H9 (cell line): ENCODE data around the gene IL32. TPM values are rescaled to one million over a fixed set of nuclear protein-coding genes. Genes with fewer than 3 reads are reported as not detected.

ENCODE experiments used
- DNase-seq: peaks from one replicate; pipeline ENCODE4 v3.0.0-alpha.2; 2017
- H2AFZ ChIP-seq: one replicate; pipeline ENCODE4 v1.6.1; 2013; ENCODE audit warnings: mild to moderate bottlenecking, low read length, control low read depth, moderate library complexity
- H2AK5ac ChIP-seq: 2 replicates; pipeline ENCODE4 v1.6.1; 2013; ENCODE audit warnings: low read length, control low read depth, mixed read lengths; ENCODE audit not compliant: insufficient read length
- H2BK120ac ChIP-seq: one replicate; pipeline ENCODE4 v1.6.1; 2013; ENCODE audit warnings: low read depth, mild to moderate bottlenecking, low read length, control low read depth, inconsistent platforms; ENCODE audit not compliant: poor library complexity, severe bottlenecking
- H2BK12ac ChIP-seq: 2 replicates; pipeline ENCODE4 v1.6.1; 2013; ENCODE audit warnings: low read length, control low read depth, mixed read lengths, low read depth; ENCODE audit not compliant: insufficient read length
- H2BK15ac ChIP-seq: 2 replicates; pipeline ENCODE4 v1.6.1; 2013; ENCODE audit warnings: low read depth, low read length, control low read depth
- H2BK20ac ChIP-seq: one replicate; pipeline ENCODE4 v1.6.1; 2013; ENCODE audit warnings: low read depth, mild to moderate bottlenecking, low read length, control low read depth, inconsistent platforms; ENCODE audit not compliant: poor library complexity, severe bottlenecking
- H2BK5ac ChIP-seq: 2 replicates; pipeline ENCODE4 v1.6.1; 2013; ENCODE audit warnings: low read length, control low read depth, mixed read lengths; ENCODE audit not compliant: insufficient read length
- H3K14ac ChIP-seq: 2 replicates; pipeline ENCODE4 v1.6.1; 2013; ENCODE audit warnings: low read length, control low read depth; ENCODE audit not compliant: insufficient read depth
- H3K18ac ChIP-seq: 2 replicates; pipeline ENCODE4 v1.6.1; 2013; ENCODE audit warnings: low read depth, mild to moderate bottlenecking, mixed read lengths, low read length, control low read depth; ENCODE audit not compliant: insufficient read length
- H3K23ac ChIP-seq: 2 replicates; pipeline ENCODE4 v1.6.1; 2013; ENCODE audit warnings: low read length, control low read depth, mixed read lengths, low read depth; ENCODE audit not compliant: insufficient read length
- H3K23me2 ChIP-seq: 2 replicates; pipeline ENCODE4 v1.6.1; 2013; ENCODE audit warnings: low read depth, mild to moderate bottlenecking, mixed read lengths, low read length, control low read depth; ENCODE audit not compliant: insufficient read length, poor library complexity, severe bottlenecking
- H3K27ac ChIP-seq: 2 replicates; pipeline ENCODE4 v1.5.1; 2013; ENCODE audit warnings: low read length, control low read depth, mixed read lengths, low read depth; ENCODE audit not compliant: insufficient read length
- H3K27me3 ChIP-seq: 2 replicates; pipeline ENCODE4 v1.6.1; 2013; ENCODE audit warnings: low read length, control low read depth, inconsistent platforms; ENCODE audit not compliant: insufficient read depth
- H3K4ac ChIP-seq: 2 replicates; pipeline ENCODE4 v1.6.1; 2013; ENCODE audit warnings: low read depth, mild to moderate bottlenecking, control low read depth, inconsistent platforms, low read length, moderate library complexity
- H3K4me1 ChIP-seq: 2 replicates; pipeline ENCODE4 v1.6.1; 2013; ENCODE audit warnings: low read length, control low read depth, inconsistent platforms; ENCODE audit not compliant: insufficient read depth
- H3K4me2 ChIP-seq: 2 replicates; pipeline ENCODE4 v1.6.1; 2013; ENCODE audit warnings: low read length, control low read depth, mixed read lengths; ENCODE audit not compliant: insufficient read length, insufficient read depth
- H3K56ac ChIP-seq: 2 replicates; pipeline ENCODE4 v1.6.1; 2013; ENCODE audit warnings: low read depth, mild to moderate bottlenecking, mixed read lengths, low read length, control low read depth; ENCODE audit not compliant: insufficient read length
- H3K79me1 ChIP-seq: 2 replicates; pipeline ENCODE4 v1.6.1; 2013; ENCODE audit warnings: low read depth, mild to moderate bottlenecking, moderate library complexity, low read length, control low read depth, inconsistent platforms; ENCODE audit not compliant: insufficient read depth, poor library complexity, severe bottlenecking
- H3K79me2 ChIP-seq: 2 replicates; pipeline ENCODE4 v1.6.1; 2013; ENCODE audit warnings: low read length, control low read depth, inconsistent platforms; ENCODE audit not compliant: insufficient read depth
- H3K9ac ChIP-seq: 2 replicates; pipeline ENCODE4 v1.6.1; 2013; ENCODE audit warnings: low read length, control low read depth, mixed read lengths; ENCODE audit not compliant: insufficient read length; ENCODE audit errors: extremely low read depth
- H3K9me3 ChIP-seq: one replicate; pipeline ENCODE4 v1.6.1; 2013; ENCODE audit warnings: low read depth, low read length, inconsistent platforms; ENCODE audit not compliant: control insufficient read depth
- H3T11ph ChIP-seq: one replicate; pipeline ENCODE4 v1.6.1; 2013; ENCODE audit warnings: mild to moderate bottlenecking, low read length, control low read depth, inconsistent platforms
- H4K20me1 ChIP-seq: one replicate; pipeline ENCODE4 v1.6.1; 2013; ENCODE audit not compliant: control insufficient read depth, insufficient read length, insufficient read depth
- H4K5ac ChIP-seq: 2 replicates; pipeline ENCODE4 v1.6.1; 2013; ENCODE audit warnings: low read depth, mild to moderate bottlenecking, mixed read lengths, low read length, control low read depth; ENCODE audit not compliant: insufficient read length
- H4K8ac ChIP-seq: replicated peaks from 2 replicates; pipeline ENCODE4 v1.6.1; 2013; ENCODE audit warnings: low read length, control low read depth, mixed read lengths, low read depth; ENCODE audit not compliant: insufficient read length
- H4K91ac ChIP-seq: 2 replicates; pipeline ENCODE4 v1.6.1; 2013; ENCODE audit warnings: low read depth, mild to moderate bottlenecking, moderate library complexity, mixed read lengths, low read length, control low read depth; ENCODE audit not compliant: insufficient read length
- H3K27ac Mint-ChIP-seq, 3 experiments: 2 replicates in 2 of 3; 3 replicates in 1 of 3; pipeline ENCODE4 v1.8.0; 2020 to 2021; ENCODE audit warnings: mixed read lengths in 3 of 3, mild to moderate bottlenecking in 1 of 3, moderate library complexity in 1 of 3
- H3K27me3 Mint-ChIP-seq: 2 replicates; pipeline ENCODE4 v1.8.0; 2021; ENCODE audit warnings: low read depth, mild to moderate bottlenecking, moderate library complexity, mixed read lengths
- H3K36me3 Mint-ChIP-seq, 3 experiments: 2 replicates in 2 of 3; 3 replicates in 1 of 3; pipeline ENCODE4 v1.8.0; 2020 to 2021; ENCODE audit warnings: low read depth in 3 of 3, mixed read lengths in 3 of 3; ENCODE audit not compliant: insufficient read depth in 1 of 3
- H3K4me1 Mint-ChIP-seq, 2 experiments: 2 replicates each; pipeline ENCODE4 v1.8.0; 2020; ENCODE audit warnings: mixed read lengths in 2 of 2
- H3K4me3 Mint-ChIP-seq, 2 experiments: 2 replicates in 1 of 2; 3 replicates in 1 of 2; pipeline ENCODE4 v1.8.0; 2020 to 2021; ENCODE audit warnings: mild to moderate bottlenecking in 2 of 2, mixed read lengths in 2 of 2, moderate library complexity in 1 of 2
- H3K9me3 Mint-ChIP-seq, 2 experiments: 2 replicates in 1 of 2; 3 replicates in 1 of 2; pipeline ENCODE4 v1.8.0; 2020; ENCODE audit warnings: mild to moderate bottlenecking in 2 of 2, mixed read lengths in 2 of 2, moderate library complexity in 1 of 2
- CTCF ChIP-seq: fragments of 200-600 bp; sonication (generic); conservative IDR thresholded peaks from 3 replicates; pipeline ENCODE4 v1.8.0; 2021; ENCODE audit warnings: antibody characterized with exemption, mild to moderate bottlenecking
- WGBS: extraction: QIAGEN DNeasy Blood & Tissue Kit; methylation state at CpG from one replicate; pipeline ENCODE4 v1.1.7; 2013; ENCODE audit warnings: missing lambda C conversion rate, low lambda C conversion rate, mixed read lengths; ENCODE audit not compliant: insufficient read length; ENCODE audit errors: extremely low coverage; 5-methylcytosine and 5-hydroxymethylcytosine counted together
- total RNA-seq: library from RNA; stranded (reverse); gene quantifications from 2 replicates; pipeline ENCODE4 v1.2.1, GENCODE V29; 2021

IL32 gene
- total RNA-seq, 1 experiment from 2014 or later: 2.0 TPM

GRCh38 chr16:3118846-3119245 lies 53.4 kb downstream of the IL32 start:
- Histone ChIP-seq H2AK5ac (no peak overlapping the region), H3K9me3 (no peaks in the 10 kb centered on the region)
- TF ChIP-seq CTCF: no peak

More at GRCh38 chr16:3118846-3119245, 53.4 kb downstream of the IL32 start:
- Histone ChIP-seq H3K4me2 (no peak overlapping the region), H3T11ph (no peak overlapping the region), H4K20me1 (no peaks in the 10 kb centered on the region), H3K79me1 (no peaks in the 10 kb centered on the region), H2BK20ac (no peak overlapping the region), H2AFZ (no peak overlapping the region), H4K91ac (no peak overlapping the region), H3K56ac (no peak overlapping the region), H3K4me1 (no peaks in the 10 kb centered on the region), H3K9ac (no peak overlapping the region), H3K14ac (no peak overlapping the region), H4K8ac (no peak overlapping the region), H2BK15ac (no peak overlapping the region), H4K5ac (no peak overlapping the region), H3K23ac (no peak overlapping the region), H2BK12ac (no peak overlapping the region), H2BK5ac (no peak overlapping the region), H3K18ac (no peak overlapping the region), H3K79me2 (no peaks in the 10 kb centered on the region), H2BK120ac (no peak overlapping the region), H3K23me2 (peaks cover 4% of the 10 kb centered on the region), H3K27me3 (no peaks in the 10 kb centered on the region), H3K4ac (no peak overlapping the region), H3K27ac (no peak overlapping the region)
- Mint-ChIP-seq H3K4me1 (peaks cover 9 to 10% of the 10 kb centered on the region in 2 experiments), H3K4me3 (no peak overlapping the region), H3K36me3 (peaks cover 14 to 45% (median 30%) of the 10 kb centered on the region in 3 experiments), H3K9me3 (no peaks in the 10 kb centered on the region), H3K27ac (no peak overlapping the region), H3K27me3 (no peaks in the 10 kb centered on the region; the same call in 1 of the 2 replicates)
- DNase-seq: no peak
- no CpG with 5 or more reads among the region's 20 CpGs for WGBS

Other genes with a start within 250 kb of the IL32 start
- not detected in 2 replicates for gene PRSS21, start 248.4 kb upstream of the IL32 start, total RNA-seq
- not detected in 2 replicates for gene ZG16B, start 235.3 kb upstream of the IL32 start, total RNA-seq
- 1.9 and 2.4 TPM in 2 replicates for gene PRSS22, start 207.5 kb upstream of the IL32 start, total RNA-seq
- gene FLYWCH2, start 182.4 kb upstream of the IL32 start, total RNA-seq: 16.5 and 20.9 TPM in 2 replicates
- gene FLYWCH1, start 153.7 kb upstream of the IL32 start, total RNA-seq: 12.5 and 13.0 TPM in 2 replicates
- gene KREMEN2, start 101.4 kb upstream of the IL32 start, total RNA-seq: 12.8 and 14.6 TPM in 2 replicates
- gene PAQR4, start 96.3 kb upstream of the IL32 start, total RNA-seq: 32.1 and 33.3 TPM in 2 replicates
- gene PKMYT1, start 85.2 kb upstream of the IL32 start, total RNA-seq: 114 and 120 TPM in 2 replicates
- gene CLDN9, start 52.7 kb upstream of the IL32 start, total RNA-seq: 1.3 and 1.5 TPM in 2 replicates
- 743 and 757 TPM in 2 replicates for gene CLDN6, start 47.5 kb upstream of the IL32 start, total RNA-seq
- 147 and 148 TPM in 2 replicates for gene TNFRSF12A, start 45.3 kb upstream of the IL32 start, total RNA-seq
- 61.1 and 61.3 TPM in 2 replicates for gene HCFC1R1, start 41.7 kb upstream of the IL32 start, total RNA-seq
- gene THOC6, start 41.6 kb upstream of the IL32 start, total RNA-seq: 65.7 and 68.2 TPM in 2 replicates
- gene BICDL2, start 28.7 kb upstream of the IL32 start, total RNA-seq: 13.5 TPM in 2 replicates
- 13.5 and 14.2 TPM in 2 replicates for gene MMP25, start 19.1 kb upstream of the IL32 start, total RNA-seq
- gene ZSCAN10, start 33.7 kb downstream of the IL32 start, total RNA-seq: 207 and 212 TPM in 2 replicates
- 16.8 and 18.8 TPM in 2 replicates for gene ZNF205, start 46.9 kb downstream of the IL32 start, total RNA-seq
- 6.2 and 6.4 TPM in 2 replicates for gene ZNF213, start 69.4 kb downstream of the IL32 start, total RNA-seq
- gene OR1F1, start 122.6 kb downstream of the IL32 start, total RNA-seq: not detected in 2 replicates
- 14.8 and 14.9 TPM in 2 replicates for gene ZNF200, start 169.5 kb downstream of the IL32 start, total RNA-seq
- not detected in 2 replicates for gene MEFV, start 191.0 kb downstream of the IL32 start, total RNA-seq
- 35.7 and 36.3 TPM in 2 replicates for gene ZNF263, start 217.9 kb downstream of the IL32 start, total RNA-seq
- 4.1 and 4.2 TPM in 2 replicates for gene TIGD7, start 239.8 kb downstream of the IL32 start, total RNA-seq
- gene ZNF75A, start 239.9 kb downstream of the IL32 start, total RNA-seq: 37.9 and 42.4 TPM in 2 replicates